Adipocyte (in vitro differentiated cells): ENCODE data around the gene RYR2.
A peak's percentile ranks its signal among the peaks of the same experiment; 100 is the strongest.
"Not testable (repeated sequence)": the region's sequence is repeated elsewhere in the genome, so short reads cannot be mapped to it uniquely, and the experiment has no call there.

Source experiments
- DNase-seq: peaks from one replicate; pipeline ENCODE4 v3.0.0-alpha.2; 2015; ENCODE audit warnings: low read depth
- H3K27me3 ChIP-seq: replicated peaks from 2 replicates; pipeline ENCODE4 v1.7.0; 2013; ENCODE audit warnings: mild to moderate bottlenecking, low read length, moderate library complexity; ENCODE audit not compliant: control insufficient read depth, insufficient read depth
- H3K36me3 ChIP-seq: 2 replicates; pipeline ENCODE4 v1.7.0; 2013; ENCODE audit warnings: low read length, mild to moderate bottlenecking, moderate library complexity; ENCODE audit not compliant: control insufficient read depth, insufficient read depth, severe bottlenecking
- H3K4me1 ChIP-seq: 2 replicates; pipeline ENCODE4 v1.7.0; 2013; ENCODE audit warnings: mild to moderate bottlenecking, low read length, moderate library complexity; ENCODE audit not compliant: control insufficient read depth, insufficient read depth
- H3K4me3 ChIP-seq: 2 replicates; pipeline ENCODE4 v1.7.0; 2013; ENCODE audit warnings: mild to moderate bottlenecking, low read length, moderate library complexity
- H3K9ac ChIP-seq: 2 replicates; pipeline ENCODE4 v1.7.0; 2013; ENCODE audit warnings: mild to moderate bottlenecking, low read length, moderate library complexity
- H3K9me3 ChIP-seq: 2 replicates; pipeline ENCODE4 v1.7.0; 2013; ENCODE audit warnings: mild to moderate bottlenecking, low read length, moderate library complexity; ENCODE audit not compliant: control insufficient read depth

RYR2 gene

GRCh38 chr1:237119091-237119490 is 77.1 kb downstream of the RYR2 start:
- no peak for DNase-seq
- Histone ChIP-seq H3K9ac (no peak overlapping the region), H3K4me3 (no peak overlapping the region), H3K27me3 (no peaks in the 10 kb centered on the region), H3K36me3 (no peaks in the 10 kb centered on the region), H3K9me3 (no peaks in the 10 kb centered on the region), H3K4me1 (no peaks in the 10 kb centered on the region)

- Histone ChIP-seq H3K27me3 (no peaks in the 10 kb centered on the region), H3K4me1 (no peaks in the 10 kb centered on the region), H3K9ac (no peak overlapping the region), H3K9me3 (no peaks in the 10 kb centered on the region), H3K4me3 (no peak overlapping the region), H3K36me3 (no peaks in the 10 kb centered on the region)
- DNase-seq = no peak
Measured at GRCh38 chr1:237120683-237121082, 78.7 kb downstream of the RYR2 start.

GRCh38 chr1:237124856-237125462 is 83.0 kb downstream of the RYR2 start:
- no peak overlapping the region for H3K4me3 ChIP-seq
- H3K27me3 ChIP-seq = no peaks in the 10 kb centered on the region
- H3K36me3 ChIP-seq = no peaks in the 10 kb centered on the region
- no peaks in the 10 kb centered on the region for H3K4me1 ChIP-seq
- no peak overlapping the region for H3K9ac ChIP-seq
- peak; percentile 1 for DNase-seq
- H3K9me3 ChIP-seq = peaks cover 9% of the 10 kb centered on the region

- Histone ChIP-seq H3K9me3 (peaks cover 14% of the 10 kb centered on the region), H3K4me3 (no peak overlapping the region), H3K36me3 (no peaks in the 10 kb centered on the region), H3K9ac (no peak overlapping the region), H3K4me1 (no peaks in the 10 kb centered on the region), H3K27me3 (no peaks in the 10 kb centered on the region)
- no peak for DNase-seq
Measured at GRCh38 chr1:237126180-237126579, 84.2 kb downstream of the RYR2 start.

- H3K4me1 ChIP-seq, H3K4me3 ChIP-seq, H3K36me3 ChIP-seq, DNase-seq, H3K27me3 ChIP-seq, H3K9ac ChIP-seq: not testable (repeated sequence)
- peaks cover 22% of the 10 kb centered on the region for H3K9me3 ChIP-seq
Measured at GRCh38 chr1:237127301-237127700, 85.3 kb downstream of the RYR2 start.

GRCh38 chr1:237133921-237134320 is 91.9 kb downstream of the RYR2 start:
- DNase-seq = no peak
- Histone ChIP-seq H3K4me3 (no peak overlapping the region), H3K9me3 (peaks cover 16% of the 10 kb centered on the region), H3K9ac (no peak overlapping the region), H3K27me3 (no peaks in the 10 kb centered on the region), H3K4me1 (no peaks in the 10 kb centered on the region), H3K36me3 (no peaks in the 10 kb centered on the region)

GRCh38 chr1:237134929-237135328 is 92.9 kb downstream of the RYR2 start:
- H3K27me3 ChIP-seq = no peaks in the 10 kb centered on the region
- H3K4me3 ChIP-seq = no peak overlapping the region
- H3K36me3 ChIP-seq = no peaks in the 10 kb centered on the region
- H3K4me1 ChIP-seq = no peaks in the 10 kb centered on the region
- H3K9me3 ChIP-seq = peaks cover 13% of the 10 kb centered on the region
- no peak overlapping the region for H3K9ac ChIP-seq
- no peak for DNase-seq

- Histone ChIP-seq H3K4me1 (no peaks in the 10 kb centered on the region), H3K36me3 (no peaks in the 10 kb centered on the region), H3K9me3 (no peaks in the 10 kb centered on the region), H3K9ac (no peak overlapping the region), H3K27me3 (no peaks in the 10 kb centered on the region), H3K4me3 (no peak overlapping the region)
- DNase-seq = no peak
Measured at GRCh38 chr1:237138551-237138950, 96.6 kb downstream of the RYR2 start.

- Histone ChIP-seq H3K27me3 (no peaks in the 10 kb centered on the region), H3K36me3 (no peaks in the 10 kb centered on the region), H3K9ac (no peak overlapping the region), H3K4me3 (no peak overlapping the region), H3K9me3 (no peaks in the 10 kb centered on the region), H3K4me1 (no peaks in the 10 kb centered on the region)
- no peak for DNase-seq
Measured at GRCh38 chr1:237139732-237140131, 97.7 kb downstream of the RYR2 start.

GRCh38 chr1:237140986-237141385 is 99.0 kb downstream of the RYR2 start:
- H3K9ac ChIP-seq = no peak overlapping the region
- no peak overlapping the region for H3K4me3 ChIP-seq

GRCh38 chr1:237141502-237141901 is 99.5 kb downstream of the RYR2 start:
- no peak for DNase-seq
- no peak overlapping the region for H3K9ac ChIP-seq
- H3K4me3 ChIP-seq = no peak overlapping the region
- H3K27me3 ChIP-seq = no peaks in the 10 kb centered on the region
- H3K36me3 ChIP-seq = no peaks in the 10 kb centered on the region
- H3K4me1 ChIP-seq = peaks cover 3% of the 10 kb centered on the region
- no peaks in the 10 kb centered on the region for H3K9me3 ChIP-seq

More at GRCh38 chr1:237140986-237141385, 99.0 kb downstream of the RYR2 start:
- H3K9me3 ChIP-seq = no peaks in the 10 kb centered on the region
- no peaks in the 10 kb centered on the region for H3K4me1 ChIP-seq
- no peaks in the 10 kb centered on the region for H3K36me3 ChIP-seq
- DNase-seq = no peak
- no peaks in the 10 kb centered on the region for H3K27me3 ChIP-seq
